Activated CD8-positive, alpha-beta T cell treated with anti-CD3 and anti-CD28 coated beads for 36 hours (primary cell): Measurements from ENCODE around the gene SCART1. TPM values are rescaled to one million over a fixed set of nuclear protein-coding genes. Genes with fewer than 3 reads are reported as not detected.

Experiments used
- ATAC-seq: fragments of 200-7000 bp; cut with Tn5 transposase; one replicate; pipeline ENCODE4 v1.10.0; 2021; ENCODE audit warnings: mild to moderate bottlenecking, moderate library complexity
- CTCF ChIA-PET: fragments of 350-600 bp; sonication (Branson Sonifier 250); formaldehyde crosslinking; loops from one replicate; lab custom pipeline; 2021; ENCODE audit warnings: antibody characterized with exemption; lab: Charles Lee
- POLR2A ChIA-PET: fragments of 350-600 bp; sonication (Branson Sonifier 250); formaldehyde crosslinking; loops from one replicate; lab custom pipeline; 2021; ENCODE audit warnings: antibody characterized with exemption; lab: Charles Lee
- DNase-seq: peaks from one replicate; pipeline ENCODE4 v3.0.0-alpha.2; 2020
- H3K27ac Mint-ChIP-seq: one replicate; pipeline ENCODE4 v1.8.0; 2021; ENCODE audit warnings: mild to moderate bottlenecking, mixed read lengths
- H3K27me3 Mint-ChIP-seq: one replicate; pipeline ENCODE4 v1.8.0; 2021; ENCODE audit warnings: mixed read lengths
- H3K36me3 Mint-ChIP-seq: one replicate; pipeline ENCODE4 v1.8.0; 2021; ENCODE audit warnings: low read depth, mixed read lengths
- H3K4me1 Mint-ChIP-seq: one replicate; pipeline ENCODE4 v1.8.0; 2021; ENCODE audit warnings: low read depth, mixed read lengths
- H3K4me3 Mint-ChIP-seq: one replicate; pipeline ENCODE4 v1.8.0; 2021; ENCODE audit warnings: mild to moderate bottlenecking, moderate library complexity, mixed read lengths
- H3K9me3 Mint-ChIP-seq: one replicate; pipeline ENCODE4 v1.8.0; 2021; ENCODE audit warnings: mixed read lengths
- intact Hi-C: fragments of 100-400 bp; cut with micrococcal nuclease; formaldehyde crosslinking; loops from one replicate; pipeline ENCODE4 v1.10.0; 2022
- total RNA-seq, 2 experiments: library from RNA; stranded (reverse); gene quantifications; one replicate each; pipeline ENCODE4 v1.2.3, GENCODE V29; 2021
- TF ChIP-seq, protein P1 (sequence below): fragments of 200-600 bp; IDR thresholded peaks from one replicate; pipeline ENCODE4 v1.8.0; 2022; ENCODE audit warnings: antibody characterized with exemption, mild to moderate bottlenecking

SCART1 gene
- total RNA-seq, 2 experiments from 2014 or later = 2.8 to 2.9 TPM

DNA sequence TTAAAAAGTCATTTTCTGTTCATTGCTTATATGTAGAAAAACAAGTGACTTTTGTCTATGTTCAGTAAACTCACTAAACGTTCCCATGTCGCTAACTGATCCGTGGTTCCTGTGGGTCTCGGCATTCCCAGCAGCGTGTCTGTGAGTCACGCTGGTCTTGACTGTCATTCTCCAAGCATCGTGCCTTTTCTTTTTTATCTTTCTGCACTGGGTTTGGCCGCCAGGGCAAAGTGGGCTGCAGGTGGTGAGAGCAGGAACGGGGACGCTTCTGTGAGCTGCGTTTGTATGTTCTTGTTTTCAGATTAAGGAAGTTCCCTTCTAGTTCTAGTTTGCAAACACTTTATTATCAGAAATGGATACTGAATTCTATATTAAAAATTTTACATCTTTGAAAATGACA, 6.8 kb upstream of the SCART1 start:
- no peak overlapping the region for H3K4me3 Mint-ChIP-seq
- ChIA-PET CTCF (interaction anchor here (1.0 kb wide), 1 partner anchor 8 kb away, joined by 3 read pairs; no protein-coding TSS in a partner anchor), POLR2A (no interaction called here)
- no peak for ATAC-seq
- peaks cover 11% of the 10 kb centered on the region for H3K4me1 Mint-ChIP-seq
- peaks cover 2% of the 10 kb centered on the region for H3K27me3 Mint-ChIP-seq
- intact Hi-C loops = no loop called here
- TF ChIP-seq, protein P1, sequence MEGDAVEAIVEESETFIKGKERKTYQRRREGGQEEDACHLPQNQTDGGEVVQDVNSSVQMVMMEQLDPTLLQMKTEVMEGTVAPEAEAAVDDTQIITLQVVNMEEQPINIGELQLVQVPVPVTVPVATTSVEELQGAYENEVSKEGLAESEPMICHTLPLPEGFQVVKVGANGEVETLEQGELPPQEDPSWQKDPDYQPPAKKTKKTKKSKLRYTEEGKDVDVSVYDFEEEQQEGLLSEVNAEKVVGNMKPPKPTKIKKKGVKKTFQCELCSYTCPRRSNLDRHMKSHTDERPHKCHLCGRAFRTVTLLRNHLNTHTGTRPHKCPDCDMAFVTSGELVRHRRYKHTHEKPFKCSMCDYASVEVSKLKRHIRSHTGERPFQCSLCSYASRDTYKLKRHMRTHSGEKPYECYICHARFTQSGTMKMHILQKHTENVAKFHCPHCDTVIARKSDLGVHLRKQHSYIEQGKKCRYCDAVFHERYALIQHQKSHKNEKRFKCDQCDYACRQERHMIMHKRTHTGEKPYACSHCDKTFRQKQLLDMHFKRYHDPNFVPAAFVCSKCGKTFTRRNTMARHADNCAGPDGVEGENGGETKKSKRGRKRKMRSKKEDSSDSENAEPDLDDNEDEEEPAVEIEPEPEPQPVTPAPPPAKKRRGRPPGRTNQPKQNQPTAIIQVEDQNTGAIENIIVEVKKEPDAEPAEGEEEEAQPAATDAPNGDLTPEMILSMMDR = no peak
- H3K9me3 Mint-ChIP-seq = peaks cover 33% of the 10 kb centered on the region
- DNase-seq = no peak
- H3K36me3 Mint-ChIP-seq = peaks cover 23% of the 10 kb centered on the region
- no peak overlapping the region for H3K27ac Mint-ChIP-seq

DNA sequence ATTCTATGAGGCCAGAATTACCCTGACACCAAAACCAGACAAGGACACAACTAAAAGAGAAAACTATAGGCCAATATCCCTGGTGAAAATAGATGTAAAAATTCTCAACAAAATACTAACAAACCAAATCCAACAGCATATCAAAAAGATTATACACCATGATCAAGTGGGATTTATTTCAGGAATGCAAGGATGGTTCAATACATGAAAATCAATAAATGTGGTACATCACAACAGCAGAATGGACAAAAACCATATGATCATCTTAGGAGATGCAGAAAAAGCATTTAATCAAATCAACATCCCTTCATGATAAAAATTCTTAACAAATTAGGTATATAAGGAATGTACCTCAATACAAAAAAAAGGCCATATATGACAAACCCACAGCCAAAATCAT, 5.6 kb upstream of the SCART1 start:
- POLR2A ChIA-PET = no interaction called here

DNA sequence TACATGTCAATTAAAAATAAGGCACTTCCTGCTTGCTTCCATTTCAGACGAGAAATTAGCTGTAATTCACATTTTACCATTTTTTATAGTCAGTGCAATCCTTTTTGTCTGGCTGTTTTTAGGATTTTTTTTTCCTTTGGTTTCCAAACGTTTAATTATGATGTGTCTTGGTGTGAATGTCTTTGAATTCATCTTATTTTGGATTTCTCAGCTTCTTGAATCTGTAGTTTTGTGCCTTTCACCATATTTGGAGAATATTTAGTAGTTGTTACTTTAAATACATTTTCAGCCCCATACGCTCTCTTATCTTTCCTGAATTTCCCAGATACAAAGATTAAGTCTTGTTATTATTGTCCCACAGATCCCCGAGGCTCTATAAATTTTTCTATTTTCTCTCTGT, 2.4 kb upstream of the SCART1 start:
- TF ChIP-seq, protein P1 = no peak
- ATAC-seq = no peak
- Mint-ChIP-seq H3K36me3 (peaks cover 22% of the 10 kb centered on the region), H3K4me1 (no peaks in the 10 kb centered on the region), H3K4me3 (no peak overlapping the region), H3K9me3 (peaks cover 28% of the 10 kb centered on the region), H3K27ac (no peak overlapping the region), H3K27me3 (no peaks in the 10 kb centered on the region)
- POLR2A ChIA-PET = interaction anchor here (1.0 kb wide), 1 partner anchor 8 kb away, joined by 3 read pairs; no protein-coding TSS in a partner anchor
- DNase-seq = no peak
- intact Hi-C loops = no loop called here
- CTCF ChIA-PET = interaction anchor here (1.6 kb wide), 1 partner anchor 13 kb away, joined by 8 read pairs; no protein-coding TSS in a partner anchor

More for the DNA sequence above, 5.6 kb upstream of the SCART1 start:
- Mint-ChIP-seq H3K9me3 (peaks cover 33% of the 10 kb centered on the region), H3K4me1 (no peaks in the 10 kb centered on the region), H3K36me3 (peaks cover 23% of the 10 kb centered on the region), H3K27me3 (peaks cover 2% of the 10 kb centered on the region), H3K4me3 (no peak overlapping the region), H3K27ac (no peak overlapping the region)
- ATAC-seq (no peak), DNase-seq (no peak)
- TF ChIP-seq, protein P1 = no peak
- intact Hi-C loops = no loop called here
- CTCF ChIA-PET = interaction anchor here (1.3 kb wide), 1 partner anchor 10 kb away, joined by 8 read pairs; no protein-coding TSS in a partner anchor

DNA sequence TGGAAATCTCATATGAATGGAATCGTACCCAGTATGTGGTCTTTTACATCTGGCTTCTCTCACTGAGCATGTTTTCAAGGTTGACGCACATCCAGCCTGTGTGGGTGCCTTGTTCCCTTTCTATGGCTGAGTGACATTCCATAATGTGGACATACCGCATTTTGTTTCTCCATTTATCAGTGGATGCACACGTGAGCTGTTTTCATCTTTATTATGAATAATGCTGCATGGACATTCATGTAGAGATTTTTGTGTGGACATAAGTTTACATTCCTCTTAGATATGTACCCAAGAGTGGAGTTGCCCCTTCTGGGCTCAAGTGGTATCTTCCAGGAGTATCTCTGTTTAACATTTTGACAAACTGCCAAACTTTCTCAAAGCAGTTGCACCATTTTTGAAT, 1.3 kb upstream of the SCART1 start:
- no peaks in the 10 kb centered on the region for H3K27me3 Mint-ChIP-seq
- DNase-seq (no peak), ATAC-seq (no peak)
- no peak overlapping the region for H3K4me3 Mint-ChIP-seq
- H3K27ac Mint-ChIP-seq = no peak overlapping the region
- H3K36me3 Mint-ChIP-seq = peaks cover 14% of the 10 kb centered on the region
- intact Hi-C loops = no loop called here
- H3K4me1 Mint-ChIP-seq = no peaks in the 10 kb centered on the region
- peaks cover 19% of the 10 kb centered on the region for H3K9me3 Mint-ChIP-seq
- TF ChIP-seq, protein P1 = no peak
- POLR2A ChIA-PET = no interaction called here
- CTCF ChIA-PET = no interaction called here

DNA sequence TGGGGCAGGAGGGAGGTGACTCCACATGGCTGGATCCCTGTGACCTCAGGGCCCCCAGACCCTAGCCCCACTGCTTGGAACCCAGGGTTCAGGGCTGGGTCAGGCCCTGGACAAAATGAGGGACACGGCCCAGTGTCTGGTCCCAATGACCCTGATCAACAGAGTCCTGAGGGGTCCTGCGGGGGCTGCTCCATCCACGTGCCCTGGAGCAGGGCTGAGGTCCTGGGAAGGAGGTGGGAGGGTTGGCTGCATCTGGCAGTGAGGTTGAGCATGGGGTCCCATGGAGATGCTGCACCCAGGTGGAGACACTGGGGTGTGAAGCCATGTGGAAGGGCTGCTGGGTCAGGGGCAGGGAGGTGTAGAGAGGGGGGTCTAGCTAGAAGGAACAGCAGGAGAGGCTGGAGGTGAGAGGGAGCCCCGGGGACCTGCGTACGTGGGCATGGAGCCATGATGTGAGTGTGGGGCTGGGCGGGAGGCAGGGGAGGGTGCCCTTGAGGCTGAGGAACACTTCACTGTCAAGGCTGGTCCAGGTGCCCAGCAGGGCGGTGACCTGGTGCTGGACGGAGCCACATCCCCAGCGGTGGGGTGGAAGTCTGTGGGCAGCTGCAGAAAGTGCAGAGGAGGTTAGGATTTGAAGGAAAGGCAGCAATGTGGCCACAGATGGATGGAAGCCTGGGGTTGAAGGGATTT, 604 bp downstream of the SCART1 start:
- H3K4me3 Mint-ChIP-seq = no peak overlapping the region
- ChIA-PET POLR2A (interaction anchor here (0.7 kb wide), 1 partner anchor 503 kb away, joined by 3 read pairs; no protein-coding TSS in a partner anchor), CTCF (interaction anchor here (0.7 kb wide), 1 partner anchor 66 kb away, joined by 3 read pairs; no protein-coding TSS in a partner anchor)
- intact Hi-C loops = no loop called here
- no peak overlapping the region for H3K27ac Mint-ChIP-seq
- no peaks in the 10 kb centered on the region for H3K27me3 Mint-ChIP-seq
- peaks cover 2% of the 10 kb centered on the region for H3K9me3 Mint-ChIP-seq
- ATAC-seq (no peak), DNase-seq (no peak)
- no peaks in the 10 kb centered on the region for H3K4me1 Mint-ChIP-seq
- TF ChIP-seq, protein P1 = no peak
- H3K36me3 Mint-ChIP-seq = peaks cover 1% of the 10 kb centered on the region
